ENCODE data around the gene GNB1L. TPM values are rescaled to one million over a fixed set of nuclear protein-coding genes. Genes with fewer than 3 reads are reported as not detected.

GNB1L gene
- polyA plus RNA-seq, 3 donors = 3.4 to 6.0 (median 4.8) TPM

DNA sequence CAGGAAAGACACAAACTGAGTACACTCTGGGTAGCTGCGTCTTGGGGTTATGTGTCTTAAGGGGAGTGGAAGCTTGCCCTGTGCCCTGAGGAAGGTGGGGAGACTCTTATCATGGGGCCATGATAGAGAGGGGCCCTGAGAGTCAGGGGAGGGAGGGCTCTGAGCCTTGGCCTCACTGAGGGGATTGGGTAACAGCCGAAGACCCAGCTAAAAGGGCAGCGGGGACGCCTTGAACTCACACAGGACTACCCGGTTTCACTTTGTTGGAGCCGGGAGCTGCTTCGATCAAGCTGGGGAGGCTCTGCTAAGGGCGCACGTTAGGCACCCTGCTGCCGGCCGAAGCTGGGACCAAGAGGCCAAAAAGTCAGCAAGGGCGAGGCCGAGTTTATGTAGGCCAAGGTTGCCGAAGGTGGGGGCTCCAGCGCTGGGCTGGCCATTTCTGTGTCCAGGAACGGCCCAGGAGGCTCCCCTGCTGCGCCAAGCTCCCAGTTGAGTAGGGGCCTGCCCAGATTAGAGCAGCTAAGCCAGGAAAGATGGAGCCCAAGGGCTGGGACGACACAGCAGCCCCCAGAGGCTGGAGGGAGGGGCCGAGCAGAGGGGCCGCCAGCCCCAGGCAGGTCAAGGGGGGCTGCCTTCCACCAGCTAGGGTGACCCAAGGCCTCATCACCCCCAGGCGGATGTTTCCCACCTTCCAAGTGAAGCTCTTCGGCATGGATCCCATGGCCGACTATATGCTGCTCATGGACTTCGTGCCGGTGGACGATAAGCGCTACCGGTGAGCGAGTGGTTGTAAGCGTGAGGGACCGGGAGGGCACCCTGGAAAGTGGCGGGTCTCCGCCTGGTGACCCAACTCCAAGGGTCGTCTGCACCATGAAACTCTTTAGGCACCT is 91.9 kb downstream of the GNB1L start:
- Histone ChIP-seq H3K36me3 (replicated peaks in 1 of 2; ENCODE audit: control insufficient read depth in 1 of 2, insufficient read depth in 2 of 2, low read length in 2 of 2) (no peaks in the 10 kb centered on the region), H3K4me1 (ENCODE audit: control insufficient read depth in 1 of 2, insufficient read depth in 2 of 2, low read length in 2 of 2) (peaks cover 19 to 35% of the 10 kb centered on the region in 2 donors), H3K9me3 (replicated peaks in 1 of 2; ENCODE audit: control insufficient read depth in 1 of 2, insufficient read depth in 1 of 2, low read length in 2 of 2) (peaks cover 6 to 46% of the 10 kb centered on the region in 2 donors), H3K79me2 (ENCODE audit: insufficient read depth, low read length) (no peaks in the 10 kb centered on the region), H3K27me3 (ENCODE audit: control insufficient read depth in 2 of 2, insufficient read depth in 2 of 2, low read length in 2 of 2) (peaks cover 52 to 78% of the 10 kb centered on the region in 2 donors), H2AFZ (ENCODE audit: insufficient read depth, low read depth, low read length, poor library complexity, severe bottlenecking) (no peak overlapping the region), H4K20me1 (ENCODE audit: insufficient read depth, low read length) (no peaks in the 10 kb centered on the region), H3K4me2 (replicated peaks; ENCODE audit: extremely low read depth, low read length, poor library complexity, severe bottlenecking) (no peak overlapping the region), H3K27ac (ENCODE audit: low read depth in 1 of 2, low read length in 2 of 2) (no peak overlapping the region), H3K9ac (ENCODE audit: insufficient read depth, low read length, poor library complexity, severe bottlenecking) (no peak overlapping the region), H3K4me3 (replicated peaks in 1 of 3; ENCODE audit: low read depth in 2 of 3, low read length in 3 of 3) (no peak overlapping the region)
- Mint-ChIP-seq H3K36me3 (peaks cover 7 to 13% of the 10 kb centered on the region in 2 donors), H3K4me3 (peak overlapping the region in 1 of 2 donors; percentile 85), H3K27ac (no peak overlapping the region), H3K4me1 (peaks cover 24% of the 10 kb centered on the region), H3K27me3 (ENCODE audit: low read depth in 3 of 3) (peaks cover 71 to 89% (median 76%) of the 10 kb centered on the region in 3 donors), H3K9me3 (peaks cover 0 to 30% (median 13%) of the 10 kb centered on the region in 7 donors)
- TF ChIP-seq, protein P1, sequence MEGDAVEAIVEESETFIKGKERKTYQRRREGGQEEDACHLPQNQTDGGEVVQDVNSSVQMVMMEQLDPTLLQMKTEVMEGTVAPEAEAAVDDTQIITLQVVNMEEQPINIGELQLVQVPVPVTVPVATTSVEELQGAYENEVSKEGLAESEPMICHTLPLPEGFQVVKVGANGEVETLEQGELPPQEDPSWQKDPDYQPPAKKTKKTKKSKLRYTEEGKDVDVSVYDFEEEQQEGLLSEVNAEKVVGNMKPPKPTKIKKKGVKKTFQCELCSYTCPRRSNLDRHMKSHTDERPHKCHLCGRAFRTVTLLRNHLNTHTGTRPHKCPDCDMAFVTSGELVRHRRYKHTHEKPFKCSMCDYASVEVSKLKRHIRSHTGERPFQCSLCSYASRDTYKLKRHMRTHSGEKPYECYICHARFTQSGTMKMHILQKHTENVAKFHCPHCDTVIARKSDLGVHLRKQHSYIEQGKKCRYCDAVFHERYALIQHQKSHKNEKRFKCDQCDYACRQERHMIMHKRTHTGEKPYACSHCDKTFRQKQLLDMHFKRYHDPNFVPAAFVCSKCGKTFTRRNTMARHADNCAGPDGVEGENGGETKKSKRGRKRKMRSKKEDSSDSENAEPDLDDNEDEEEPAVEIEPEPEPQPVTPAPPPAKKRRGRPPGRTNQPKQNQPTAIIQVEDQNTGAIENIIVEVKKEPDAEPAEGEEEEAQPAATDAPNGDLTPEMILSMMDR (IDR thresholded peaks at IDR 0.05) = no peak
- intact Hi-C loops (cut with micrococcal nuclease) = no loop called here
- 88% methylated on average over 34 of the region's 34 CpGs for whole genome bisulfite sequencing (ENCODE audit: insufficient coverage)
- no peak for DNase-seq

GRCh38 chr22:19761725-19762567 is 92.7 kb downstream of the GNB1L start:
- Mint-ChIP-seq H3K4me3 (peak overlapping the region in 1 of 2 donors; percentile 84), H3K27ac (no peak overlapping the region), H3K36me3 (peaks cover 7 to 16% of the 10 kb centered on the region in 2 donors), H3K27me3 (ENCODE audit: low read depth in 3 of 3) (peaks cover 70 to 89% (median 76%) of the 10 kb centered on the region in 3 donors), H3K4me1 (peaks cover 24% of the 10 kb centered on the region), H3K9me3 (peaks cover 0 to 28% (median 13%) of the 10 kb centered on the region in 7 donors)
- H3K27ac ChIP-seq (ENCODE audit: low read depth in 1 of 2, low read length in 2 of 2) = no peak overlapping the region
- WGBS (ENCODE audit: insufficient coverage) = 74% methylated on average over 33 of the region's 33 CpGs
- DNase-seq = no peak
- TF ChIP-seq, protein P1 (IDR thresholded peaks at IDR 0.05) = no peak
- H3K9me3 ChIP-seq (replicated peaks in 1 of 2; ENCODE audit: control insufficient read depth in 1 of 2, insufficient read depth in 1 of 2, low read length in 2 of 2) = peaks cover 6 to 41% of the 10 kb centered on the region in 2 donors
- no peak overlapping the region for H3K9ac ChIP-seq (ENCODE audit: insufficient read depth, low read length, poor library complexity, severe bottlenecking)
- H3K36me3 ChIP-seq (replicated peaks in 1 of 2; ENCODE audit: control insufficient read depth in 1 of 2, insufficient read depth in 2 of 2, low read length in 2 of 2) = no peaks in the 10 kb centered on the region
- no peak overlapping the region for H2AFZ ChIP-seq (ENCODE audit: insufficient read depth, low read depth, low read length, poor library complexity, severe bottlenecking)
- no peak overlapping the region for H3K4me3 ChIP-seq (replicated peaks in 1 of 3; ENCODE audit: low read depth in 2 of 3, low read length in 3 of 3)
- H3K27me3 ChIP-seq (ENCODE audit: control insufficient read depth in 2 of 2, insufficient read depth in 2 of 2, low read length in 2 of 2) = peaks cover 44 to 78% of the 10 kb centered on the region in 2 donors
- no peak overlapping the region for H3K4me2 ChIP-seq (replicated peaks; ENCODE audit: extremely low read depth, low read length, poor library complexity, severe bottlenecking)
- peaks cover 14 to 35% of the 10 kb centered on the region in 2 donors for H3K4me1 ChIP-seq (ENCODE audit: control insufficient read depth in 1 of 2, insufficient read depth in 2 of 2, low read length in 2 of 2)
- no peaks in the 10 kb centered on the region for H3K79me2 ChIP-seq (ENCODE audit: insufficient read depth, low read length)
- H4K20me1 ChIP-seq (ENCODE audit: insufficient read depth, low read length) = no peaks in the 10 kb centered on the region
- intact Hi-C loops (cut with micrococcal nuclease) = no loop called here
